ENCODE measurements around the gene TULP1. TPM values are rescaled to one million over a fixed set of nuclear protein-coding genes. Genes with fewer than 3 reads are reported as not detected.

The TULP1 gene
- total and polyA plus RNA-seq, 11 donors, result 0.15 TPM; not detected in 10

- Histone ChIP-seq H3K4me1 (peaks cover 2 to 38% (median 25%) of the 10 kb centered on the region in 12 donors), H3K36me3 (peaks cover 0 to 6% (median 0%) of the 10 kb centered on the region in 9 donors), H3K4me3 (peak within 1 kb of the TSS; percentile 45 to 88 (median 68)), H3K27ac (peak within 1 kb of the TSS in 11 of 12 donors; percentile 67 to 84 (median 77)), H3K9me3 (no peaks in the 10 kb centered on the region), H3K27me3 (no peaks in the 10 kb centered on the region)
- TF ChIP-seq CTCF (IDR thresholded peaks at IDR 0.05), result peak in 2 of 12 donors; percentile 5 to 9
- TF ChIP-seq POLR2A (IDR thresholded peaks at IDR 0.05), result peak in 1 of 2 donors; percentile 48
- 1% methylated on average over 41 to 87 of the region's 87 CpGs for WGBS, 4 donors
- DNase-seq (peak; percentile 94 to 98 (median 95)), ATAC-seq (peak; percentile 89 to 96 (median 96))
- intact Hi-C loops (cut with DNase I), result loop anchor here in 2 of 10 donors (5.0 kb wide), 1 partner anchor 155 kb away; the partner anchor contains the start of gene DEF6 (in 2 of the 2)
Measured at GRCh38 chr6:35452183-35453090, 60.3 kb downstream of the TULP1 start, which contains the start of gene FANCE. Gene FANCE (plus strand): TSS chr6:35452338. CDS start chr6:35452546, 208 bp downstream.

- DNase-seq (no peak), ATAC-seq (peak in 1 of 4 donors; percentile 7)
- WGBS, 4 donors, result 13 to 17% (median 16%) methylated on average over 18 to 20 of the region's 20 CpGs
- Histone ChIP-seq H3K27me3 (no peaks in the 10 kb centered on the region), H3K36me3 (peaks cover 0 to 6% (median 0%) of the 10 kb centered on the region in 9 donors), H3K9me3 (peaks cover 0 to 4% (median 0%) of the 10 kb centered on the region in 12 donors), H3K4me1 (peaks cover 2 to 38% (median 25%) of the 10 kb centered on the region in 12 donors), H3K27ac (peak overlapping the region in 10 of 12 donors; percentile 34 to 83 (median 72)), H3K4me3 (peak overlapping the region in 10 of 12 donors; percentile 45 to 88 (median 68))
- TF ChIP-seq CTCF (IDR thresholded peaks at IDR 0.05) (no peak), POLR2A (IDR thresholded peaks at IDR 0.05) (no peak)
- intact Hi-C loops (cut with DNase I), result loop anchor here in 5 of 10 donors (2.0 to 5.0 kb wide), 3 partner anchors 109 to 155 kb away; partner anchors contain the start of genes DEF6 (in 4 of the 5) and PPARD (in 1 of the 5)
Measured at GRCh38 chr6:35451354-35452182, 61.1 kb downstream of the TULP1 start.

- intact Hi-C loops (cut with DNase I), result loop anchor here in 8 of 10 donors (1.0 to 5.0 kb wide), 4 partner anchors 107 to 152 kb away; partner anchors contain the start of genes PPARD (in 7 of the 8) and DEF6 (in 4 of the 8)
- Histone ChIP-seq H3K9me3 (peaks cover 0 to 4% (median 0%) of the 10 kb centered on the region in 12 donors), H3K4me1 (peaks cover 0 to 35% (median 23%) of the 10 kb centered on the region in 12 donors), H3K36me3 (no peaks in the 10 kb centered on the region), H3K4me3 (no peak overlapping the region), H3K27ac (no peak overlapping the region), H3K27me3 (no peaks in the 10 kb centered on the region)
- 30 to 37% (median 34%) methylated on average over 13 to 14 of the region's 14 CpGs for WGBS, 4 donors
- TF ChIP-seq CTCF (IDR thresholded peaks at IDR 0.05) (peak; percentile 58 to 85 (median 75)), POLR2A (IDR thresholded peaks at IDR 0.05) (no peak)
- peak; percentile 49 to 66 (median 62) for ATAC-seq
- no peak for DNase-seq
Measured at GRCh38 chr6:35449287-35449881, 63.3 kb downstream of the TULP1 start.
